Superior temporal gyrus (tissue), 1 donor: ENCODE measurements around the gene GMPPA.
A peak's percentile ranks its signal among the peaks of the same experiment; 100 is the strongest.

ENCODE experiments used
- DNase-seq: peaks from one replicate; pipeline ENCODE4 v3.0.0-alpha.2; 2016; ENCODE audit errors: extremely low spot score

The GMPPA gene

GRCh38 chr2:219521066-219521880 lies 22.6 kb downstream of the GMPPA start:
- DNase-seq = no peak

GRCh38 chr2:219522111-219523030 lies 23.7 kb downstream of the GMPPA start:
- DNase-seq = no peak

- DNase-seq = no peak
Measured at GRCh38 chr2:219523031-219523671, 24.5 kb downstream of the GMPPA start.

GRCh38 chr2:219524817-219525216 lies 26.1 kb downstream of the GMPPA start:
- no peak for DNase-seq

GRCh38 chr2:219525533-219526232 lies 27.0 kb downstream of the GMPPA start:
- DNase-seq = no peak

GRCh38 chr2:219526320-219527075 lies 27.8 kb downstream of the GMPPA start:
- no peak for DNase-seq

GRCh38 chr2:219527076-219527394 lies 28.3 kb downstream of the GMPPA start:
- DNase-seq = no peak

- DNase-seq = no peak
Measured at GRCh38 chr2:219527472-219527871, 28.8 kb downstream of the GMPPA start.

- DNase-seq = peak; percentile 93
Measured at GRCh38 chr2:219530048-219530963, 31.6 kb downstream of the GMPPA start.

GRCh38 chr2:219531639-219532377 lies 33.1 kb downstream of the GMPPA start:
- no peak for DNase-seq

- DNase-seq = no peak
Measured at GRCh38 chr2:219532378-219532649, 33.6 kb downstream of the GMPPA start.

GRCh38 chr2:219533930-219534661 lies 35.4 kb downstream of the GMPPA start:
- no peak for DNase-seq

- DNase-seq = no peak
Measured at GRCh38 chr2:219536425-219536824, 37.7 kb downstream of the GMPPA start.

GRCh38 chr2:219536967-219537366 lies 38.3 kb downstream of the GMPPA start:
- DNase-seq = no peak

- DNase-seq = no peak
Measured at GRCh38 chr2:219537657-219538488, 39.2 kb downstream of the GMPPA start.

- DNase-seq = no peak
Measured at GRCh38 chr2:219538504-219538951, 39.8 kb downstream of the GMPPA start.

GRCh38 chr2:219538956-219539788 lies 40.5 kb downstream of the GMPPA start:
- DNase-seq = no peak
